DND-41 (cell line): Measurements from ENCODE around the gene ROPN1B.
"Not testable (repeated sequence)": the region's sequence is repeated elsewhere in the genome, so short reads cannot be mapped to it uniquely, and the experiment has no call there.

ENCODE experiments used
- EZH2 ChIP-seq: IDR thresholded peaks from 3 replicates; pipeline ENCODE4 v1.6.1; 2012; ENCODE audit warnings: borderline replicate concordance, low read depth, mild to moderate bottlenecking, moderate library complexity, low read length, inconsistent platforms; ENCODE audit not compliant: severe bottlenecking
- TF ChIP-seq, protein P1 (sequence below): IDR thresholded peaks from 2 replicates; pipeline ENCODE4 v1.5.1; 2012; ENCODE audit warnings: borderline replicate concordance, low read length, moderate library complexity, mild to moderate bottlenecking; ENCODE audit not compliant: poor library complexity, severe bottlenecking; ENCODE audit errors: extremely low read depth

DNA sequence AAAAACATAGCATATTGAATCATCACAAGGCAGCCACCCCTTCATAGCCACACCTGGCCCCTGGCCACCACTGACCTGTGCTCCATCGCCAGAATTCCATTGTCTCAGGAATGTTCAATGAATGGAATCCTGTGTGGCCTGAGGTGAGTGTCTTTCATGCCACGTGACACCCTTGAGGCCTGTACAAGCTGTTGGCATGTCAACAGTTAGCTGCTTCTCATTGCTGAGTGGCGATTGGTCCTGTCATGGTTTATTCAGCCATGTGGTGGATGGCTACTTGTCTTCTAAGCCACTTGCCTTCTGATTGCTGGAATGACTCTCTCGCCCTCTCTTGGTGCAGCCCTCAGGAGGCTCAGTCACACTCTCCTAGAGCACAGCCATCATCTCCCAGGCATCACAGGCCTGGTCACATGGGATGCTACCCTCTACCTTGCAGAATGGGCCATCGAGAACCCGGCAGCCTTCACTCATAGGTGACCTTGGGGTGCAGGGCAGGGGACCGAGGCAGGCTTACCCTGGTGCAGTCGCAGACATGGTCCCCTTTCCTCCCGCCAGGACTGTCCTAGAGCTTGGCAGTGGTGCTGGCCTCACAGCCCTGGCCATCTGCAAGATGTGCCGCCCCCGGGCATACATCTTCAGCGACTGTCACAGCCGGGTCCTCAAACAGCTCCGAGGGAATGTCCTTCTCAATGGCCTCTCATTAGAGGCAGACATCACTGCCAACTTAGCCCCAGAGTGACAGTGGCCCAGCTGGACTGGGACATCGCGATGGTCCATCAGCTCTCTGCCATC is 45.5 kb upstream of the ROPN1B start:
- TF ChIP-seq EZH2: not testable (repeated sequence)
- TF ChIP-seq, protein P1, sequence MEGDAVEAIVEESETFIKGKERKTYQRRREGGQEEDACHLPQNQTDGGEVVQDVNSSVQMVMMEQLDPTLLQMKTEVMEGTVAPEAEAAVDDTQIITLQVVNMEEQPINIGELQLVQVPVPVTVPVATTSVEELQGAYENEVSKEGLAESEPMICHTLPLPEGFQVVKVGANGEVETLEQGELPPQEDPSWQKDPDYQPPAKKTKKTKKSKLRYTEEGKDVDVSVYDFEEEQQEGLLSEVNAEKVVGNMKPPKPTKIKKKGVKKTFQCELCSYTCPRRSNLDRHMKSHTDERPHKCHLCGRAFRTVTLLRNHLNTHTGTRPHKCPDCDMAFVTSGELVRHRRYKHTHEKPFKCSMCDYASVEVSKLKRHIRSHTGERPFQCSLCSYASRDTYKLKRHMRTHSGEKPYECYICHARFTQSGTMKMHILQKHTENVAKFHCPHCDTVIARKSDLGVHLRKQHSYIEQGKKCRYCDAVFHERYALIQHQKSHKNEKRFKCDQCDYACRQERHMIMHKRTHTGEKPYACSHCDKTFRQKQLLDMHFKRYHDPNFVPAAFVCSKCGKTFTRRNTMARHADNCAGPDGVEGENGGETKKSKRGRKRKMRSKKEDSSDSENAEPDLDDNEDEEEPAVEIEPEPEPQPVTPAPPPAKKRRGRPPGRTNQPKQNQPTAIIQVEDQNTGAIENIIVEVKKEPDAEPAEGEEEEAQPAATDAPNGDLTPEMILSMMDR: not testable (repeated sequence)
